ENCODE data around the gene SREK1IP1.
"Not testable (repeated sequence)": the region's sequence is repeated elsewhere in the genome, so short reads cannot be mapped to it uniquely, and the experiment has no call there.

SREK1IP1 gene

GRCh38 chr5:64763948-64764503, 4.5 kb downstream of the SREK1IP1 start:
- no peak for DNase-seq

GRCh38 chr5:64759960-64760660, 8.4 kb downstream of the SREK1IP1 start:
- DNase-seq, result no peak

GRCh38 chr5:64758901-64759300, 9.6 kb downstream of the SREK1IP1 start:
- DNase-seq, result no peak

GRCh38 chr5:64754066-64754465, 14.4 kb downstream of the SREK1IP1 start:
- DNase-seq, result no peak

GRCh38 chr5:64749385-64749784, 19.1 kb downstream of the SREK1IP1 start:
- no peak for DNase-seq

- no peak for DNase-seq
Observed at GRCh38 chr5:64746446-64746845, 22.0 kb downstream of the SREK1IP1 start.

- no peak for DNase-seq
Observed at GRCh38 chr5:64744914-64745313, 23.6 kb downstream of the SREK1IP1 start.

GRCh38 chr5:64742821-64743220, 25.7 kb downstream of the SREK1IP1 start:
- DNase-seq, result no peak

GRCh38 chr5:64742411-64742810, 26.1 kb downstream of the SREK1IP1 start:
- no peak for DNase-seq

GRCh38 chr5:64727150-64727549, 41.3 kb downstream of the SREK1IP1 start:
- no peak for DNase-seq

- no peak for DNase-seq
Observed at GRCh38 chr5:64722588-64722987, 45.9 kb downstream of the SREK1IP1 start.

GRCh38 chr5:64714495-64714894, 54.0 kb downstream of the SREK1IP1 start:
- DNase-seq, result not testable (repeated sequence)

- DNase-seq, result no peak
Observed at GRCh38 chr5:64707191-64707590, 61.3 kb downstream of the SREK1IP1 start.

- DNase-seq, result not testable (repeated sequence)
Observed at GRCh38 chr5:64706074-64706473, 62.4 kb downstream of the SREK1IP1 start.

- DNase-seq, result no peak
Observed at GRCh38 chr5:64700765-64701164, 67.7 kb downstream of the SREK1IP1 start.

- DNase-seq, result not testable (repeated sequence)
Observed at GRCh38 chr5:64696414-64696813, 72.1 kb downstream of the SREK1IP1 start.

GRCh38 chr5:64693636-64694035, 74.9 kb downstream of the SREK1IP1 start:
- no peak for DNase-seq

- DNase-seq, result no peak
Observed at GRCh38 chr5:64691291-64691690, 77.2 kb downstream of the SREK1IP1 start.

- no peak for DNase-seq
Observed at GRCh38 chr5:64690417-64691151, 77.9 kb downstream of the SREK1IP1 start, which contains the start of gene SHISAL2B. Gene SHISAL2B (plus strand): TSS chr5:64690503. CDS start chr5:64690624, 121 bp downstream.

GRCh38 chr5:64690104-64690416, 78.4 kb downstream of the SREK1IP1 start:
- no peak for DNase-seq

GRCh38 chr5:64688965-64689364, 79.5 kb downstream of the SREK1IP1 start:
- no peak for DNase-seq

- no peak for DNase-seq
Observed at GRCh38 chr5:64688391-64688790, 80.1 kb downstream of the SREK1IP1 start.

GRCh38 chr5:64685866-64686265, 82.6 kb downstream of the SREK1IP1 start:
- DNase-seq, result no peak

- DNase-seq, result no peak
Observed at GRCh38 chr5:64682608-64683007, 85.9 kb downstream of the SREK1IP1 start.

Measured in CD4-positive, alpha-beta T cell treated with Interleukin-15 for 1 hour (primary cell).